Panc1 (cell line): ENCODE data around the gene TNN. TPM values are rescaled to one million over a fixed set of nuclear protein-coding genes. Genes with fewer than 3 reads are reported as not detected.

Experiments used
- ATAC-seq: fragments of 200-7000 bp; cut with Tn5 transposase; 2 replicates; pipeline ENCODE4 v1.9.1; 2020; ENCODE audit warnings: mild to moderate bottlenecking, moderate library complexity
- BruUV-seq: library from RNA; stranded (reverse); fragments of 400-500 nt; replicated peaks from 2 replicates; lab custom pipeline; 2021; lab: Mats Ljungman, UMichigan
- CTCF ChIA-PET: fragments of 300-600 bp; sonication (Branson Sonifier 250); formaldehyde crosslinking; loops from one replicate; lab custom pipeline; 2022; ENCODE audit warnings: antibody characterized with exemption; lab: Charles Lee
- POLR2A ChIA-PET: fragments of 300-600 bp; sonication (Branson Sonifier 250); formaldehyde crosslinking; loops from one replicate; lab custom pipeline; 2022; ENCODE audit warnings: antibody characterized with exemption; lab: Charles Lee
- DNase-seq: peaks from one replicate; pipeline ENCODE4 v3.0.0-alpha.2; 2010; ENCODE audit warnings: low read depth, low spot score
- H3K27ac ChIP-seq: 2 replicates; pipeline ENCODE4 v1.5.1; 2011; ENCODE audit warnings: mild to moderate bottlenecking, low read length, inconsistent platforms
- H3K27me3 ChIP-seq: fragments of 200-500 bp; sonication (Bioruptor generic); 2 replicates; pipeline ENCODE4 v1.6.0; 2014; ENCODE audit warnings: low read length, inconsistent platforms; ENCODE audit not compliant: control insufficient read depth, insufficient read depth
- H3K36me3 ChIP-seq: fragments of 200-500 bp; sonication (Bioruptor generic); 2 replicates; pipeline ENCODE4 v1.5.1; 2014; ENCODE audit warnings: inconsistent platforms, mild to moderate bottlenecking, low read length, moderate library complexity; ENCODE audit not compliant: control insufficient read depth, insufficient read depth
- H3K4me1 ChIP-seq: 2 replicates; pipeline ENCODE4 v1.5.1; 2011; ENCODE audit warnings: inconsistent platforms, mild to moderate bottlenecking, low read length, moderate library complexity; ENCODE audit not compliant: control insufficient read depth, insufficient read depth
- H3K4me3 ChIP-seq, 2 experiments: 2 replicates each; pipeline ENCODE4 v1.5.1; 2011 to 2012; ENCODE audit warnings: low read depth in 2 of 2, low read length in 2 of 2, mild to moderate bottlenecking in 2 of 2, inconsistent platforms in 1 of 2, moderate library complexity in 1 of 2
- H3K9me3 ChIP-seq: fragments of 200-500 bp; sonication (Bioruptor generic); 2 replicates; pipeline ENCODE4 v1.5.1; 2014; ENCODE audit warnings: low read depth, mild to moderate bottlenecking, inconsistent platforms, low read length, moderate library complexity; ENCODE audit not compliant: control insufficient read depth, insufficient read depth
- POLR2AphosphoS5 ChIP-seq: IDR thresholded peaks from 2 replicates; pipeline ENCODE4 v1.6.1; 2012; ENCODE audit warnings: mild to moderate bottlenecking, low read depth, low read length, moderate library complexity
- SIN3A ChIP-seq: IDR thresholded peaks from 2 replicates; pipeline ENCODE4 v1.6.1; 2012; ENCODE audit warnings: low read depth, mild to moderate bottlenecking, low read length, moderate library complexity, borderline replicate concordance; ENCODE audit not compliant: insufficient read depth
- TCF7L2 ChIP-seq: IDR thresholded peaks from 2 replicates; pipeline ENCODE4 v1.6.1; 2011; ENCODE audit warnings: mild to moderate bottlenecking, low read depth, low read length, inconsistent platforms
- in situ Hi-C: cut with HindIII; loops from 2 replicates; pipeline ENCODE4 v1.10.0; 2016; ENCODE audit warnings: low sequenced_read_pairs, low pct_unique_long_range_greater_than_20kb
- intact Hi-C: fragments of 100-400 bp; cut with micrococcal nuclease; formaldehyde crosslinking; loops from one replicate; pipeline ENCODE4 v1.10.0; 2022; ENCODE audit not compliant: unreplicated experiment
- total RNA-seq: library from RNA; stranded (reverse); gene quantifications from one replicate; pipeline ENCODE4 v1.2.1, GENCODE V29; 2021; ENCODE audit not compliant: unreplicated experiment
- TF ChIP-seq, protein P1 (sequence below), 2 experiments: IDR thresholded peaks; 2 replicates each; pipeline ENCODE4 v1.6.1; 2011 to 2012; ENCODE audit warnings: low read depth in 2 of 2, control low read depth in 1 of 2, low read length in 1 of 2, mild to moderate bottlenecking in 1 of 2, moderate library complexity in 1 of 2; ENCODE audit not compliant: insufficient read depth in 1 of 2
- TF ChIP-seq, protein P2 (sequence below): fragments of 450-650 bp; IDR thresholded peaks from 2 replicates; pipeline ENCODE4 v1.5.1; 2017; ENCODE audit warnings: mild to moderate bottlenecking

Gene TNN
- total RNA-seq, 1 experiment from 2014 or later: not detected

- in situ Hi-C loops (no loop called here), intact Hi-C loops (no loop called here)
- ChIA-PET CTCF (no interaction called here), POLR2A (no interaction called here)
- peaks cover 11% of the 10 kb centered on the region for H3K27me3 ChIP-seq
- TF ChIP-seq, protein P1, sequence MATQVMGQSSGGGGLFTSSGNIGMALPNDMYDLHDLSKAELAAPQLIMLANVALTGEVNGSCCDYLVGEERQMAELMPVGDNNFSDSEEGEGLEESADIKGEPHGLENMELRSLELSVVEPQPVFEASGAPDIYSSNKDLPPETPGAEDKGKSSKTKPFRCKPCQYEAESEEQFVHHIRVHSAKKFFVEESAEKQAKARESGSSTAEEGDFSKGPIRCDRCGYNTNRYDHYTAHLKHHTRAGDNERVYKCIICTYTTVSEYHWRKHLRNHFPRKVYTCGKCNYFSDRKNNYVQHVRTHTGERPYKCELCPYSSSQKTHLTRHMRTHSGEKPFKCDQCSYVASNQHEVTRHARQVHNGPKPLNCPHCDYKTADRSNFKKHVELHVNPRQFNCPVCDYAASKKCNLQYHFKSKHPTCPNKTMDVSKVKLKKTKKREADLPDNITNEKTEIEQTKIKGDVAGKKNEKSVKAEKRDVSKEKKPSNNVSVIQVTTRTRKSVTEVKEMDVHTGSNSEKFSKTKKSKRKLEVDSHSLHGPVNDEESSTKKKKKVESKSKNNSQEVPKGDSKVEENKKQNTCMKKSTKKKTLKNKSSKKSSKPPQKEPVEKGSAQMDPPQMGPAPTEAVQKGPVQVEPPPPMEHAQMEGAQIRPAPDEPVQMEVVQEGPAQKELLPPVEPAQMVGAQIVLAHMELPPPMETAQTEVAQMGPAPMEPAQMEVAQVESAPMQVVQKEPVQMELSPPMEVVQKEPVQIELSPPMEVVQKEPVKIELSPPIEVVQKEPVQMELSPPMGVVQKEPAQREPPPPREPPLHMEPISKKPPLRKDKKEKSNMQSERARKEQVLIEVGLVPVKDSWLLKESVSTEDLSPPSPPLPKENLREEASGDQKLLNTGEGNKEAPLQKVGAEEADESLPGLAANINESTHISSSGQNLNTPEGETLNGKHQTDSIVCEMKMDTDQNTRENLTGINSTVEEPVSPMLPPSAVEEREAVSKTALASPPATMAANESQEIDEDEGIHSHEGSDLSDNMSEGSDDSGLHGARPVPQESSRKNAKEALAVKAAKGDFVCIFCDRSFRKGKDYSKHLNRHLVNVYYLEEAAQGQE (IDR thresholded peaks at IDR 0.05; ENCODE audit: insufficient read depth in 1 of 2, low read depth in 2 of 2, low read length in 1 of 2): no peak
- TF ChIP-seq POLR2AphosphoS5: no peak
- TF ChIP-seq, protein P2, sequence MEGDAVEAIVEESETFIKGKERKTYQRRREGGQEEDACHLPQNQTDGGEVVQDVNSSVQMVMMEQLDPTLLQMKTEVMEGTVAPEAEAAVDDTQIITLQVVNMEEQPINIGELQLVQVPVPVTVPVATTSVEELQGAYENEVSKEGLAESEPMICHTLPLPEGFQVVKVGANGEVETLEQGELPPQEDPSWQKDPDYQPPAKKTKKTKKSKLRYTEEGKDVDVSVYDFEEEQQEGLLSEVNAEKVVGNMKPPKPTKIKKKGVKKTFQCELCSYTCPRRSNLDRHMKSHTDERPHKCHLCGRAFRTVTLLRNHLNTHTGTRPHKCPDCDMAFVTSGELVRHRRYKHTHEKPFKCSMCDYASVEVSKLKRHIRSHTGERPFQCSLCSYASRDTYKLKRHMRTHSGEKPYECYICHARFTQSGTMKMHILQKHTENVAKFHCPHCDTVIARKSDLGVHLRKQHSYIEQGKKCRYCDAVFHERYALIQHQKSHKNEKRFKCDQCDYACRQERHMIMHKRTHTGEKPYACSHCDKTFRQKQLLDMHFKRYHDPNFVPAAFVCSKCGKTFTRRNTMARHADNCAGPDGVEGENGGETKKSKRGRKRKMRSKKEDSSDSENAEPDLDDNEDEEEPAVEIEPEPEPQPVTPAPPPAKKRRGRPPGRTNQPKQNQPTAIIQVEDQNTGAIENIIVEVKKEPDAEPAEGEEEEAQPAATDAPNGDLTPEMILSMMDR: no peak
- no peak for TF ChIP-seq TCF7L2
- TF ChIP-seq SIN3A: no peak
- no TSS peak for BruUV-seq
- H3K4me3 ChIP-seq: no peak overlapping the region
- ATAC-seq: no peak
- no peaks in the 10 kb centered on the region for H3K36me3 ChIP-seq
- H3K9me3 ChIP-seq: no peaks in the 10 kb centered on the region
- no peaks in the 10 kb centered on the region for H3K4me1 ChIP-seq
- no peak for DNase-seq
- no peak overlapping the region for H3K27ac ChIP-seq
Observed at GRCh38 chr1:175040324-175040879, 27.2 kb upstream of the TNN start.

- ATAC-seq: no peak
- CTCF ChIA-PET: interaction anchor here (0.5 kb wide), 1 partner anchor 58 kb away, joined by 3 read pairs; no protein-coding TSS in a partner anchor
Observed at GRCh38 chr1:175042650-175043049, 25.0 kb upstream of the TNN start.

More at GRCh38 chr1:175042650-175043049, 25.0 kb upstream of the TNN start:
- Histone ChIP-seq H3K4me3 (no peak overlapping the region), H3K27ac (no peak overlapping the region), H3K9me3 (no peaks in the 10 kb centered on the region), H3K27me3 (peaks cover 9% of the 10 kb centered on the region), H3K4me1 (no peaks in the 10 kb centered on the region), H3K36me3 (no peaks in the 10 kb centered on the region)
- in situ Hi-C loops (no loop called here), intact Hi-C loops (no loop called here)
- no peak for TF ChIP-seq POLR2AphosphoS5
- TF ChIP-seq, protein P2: no peak
- no peak for TF ChIP-seq SIN3A
- no peak for TF ChIP-seq TCF7L2
- TF ChIP-seq, protein P1 (IDR thresholded peaks at IDR 0.05; ENCODE audit: insufficient read depth in 1 of 2, low read depth in 2 of 2, low read length in 1 of 2): no peak
- no TSS peak for BruUV-seq
- DNase-seq: no peak
- POLR2A ChIA-PET: no interaction called here
